Measurements from ENCODE around the gene OGFOD3. TPM values are rescaled to one million over a fixed set of nuclear protein-coding genes. Genes with fewer than 3 reads are reported as not detected.

The OGFOD3 gene
- total RNA-seq, 1 experiment from 2014 or later = 53.6 TPM

- ATAC-seq = no peak
- ChIA-PET CTCF (interaction anchor here (0.7 to 1.5 kb wide), 2 partner anchors 9 to 313 kb away, joined by 3 read pairs; partner anchors contain the start of gene RAC3), POLR2A (interaction anchor here (0.7 kb wide), 1 partner anchor 48 kb away, joined by 3 read pairs; no protein-coding TSS in a partner anchor)
These were observed 74.8 kb downstream of the OGFOD3 start for GRCh38 chr17:82343560-82343959.

More at GRCh38 chr17:82343560-82343959, 74.8 kb downstream of the OGFOD3 start:
- no TSS peak for BruUV-seq (replicated peaks)
- no peaks in the 10 kb centered on the region for H3K79me2 ChIP-seq (ENCODE audit: insufficient read depth, low read length)
- H3K27ac ChIP-seq (ENCODE audit: low read depth, low read length) = no peak overlapping the region
- intact Hi-C loops (cut with micrococcal nuclease) = no loop called here
- no peaks in the 10 kb centered on the region for H3K36me3 ChIP-seq (ENCODE audit: control insufficient read depth in 1 of 2, insufficient read depth in 2 of 2, low read length in 2 of 2)
- DNase-seq (ENCODE audit: low read depth, low spot score) = no peak
- no peaks in the 10 kb centered on the region for H3K9me3 ChIP-seq (ENCODE audit: control insufficient read depth in 1 of 2, insufficient read depth in 1 of 2, low read depth in 1 of 2, low read length in 2 of 2)
- H3K9me2 ChIP-seq (ENCODE audit: insufficient read depth) = no peaks in the 10 kb centered on the region
- H3K9ac ChIP-seq (ENCODE audit: low read length) = no peak overlapping the region
- H3K4me3 ChIP-seq (replicated peaks in 1 of 2; ENCODE audit: low read depth in 1 of 2, low read length in 2 of 2) = no peak overlapping the region
- no peak overlapping the region for H3K4me2 ChIP-seq (ENCODE audit: low read length)
- no peaks in the 10 kb centered on the region for H4K20me1 ChIP-seq (ENCODE audit: insufficient read depth)
- TF ChIP-seq MAX (IDR thresholded peaks at IDR 0.05) (no peak), ATF3 (IDR thresholded peaks at IDR 0.05) (no peak), SRF (IDR thresholded peaks at IDR 0.05; ENCODE audit: low read depth) (no peak), RAD21 (IDR thresholded peaks at IDR 0.05; ENCODE audit: low read depth) (no peak), YY1 (IDR thresholded peaks at IDR 0.05; ENCODE audit: extremely low read depth, insufficient replicate concordance, low read depth, low read length) (no peak), CBX3 (IDR thresholded peaks at IDR 0.05; ENCODE audit: low read depth) (no peak), REST (IDR thresholded peaks at IDR 0.05; ENCODE audit: low read depth) (no peak), EGR1 (IDR thresholded peaks at IDR 0.05; ENCODE audit: low read depth) (no peak), ELF1 (IDR thresholded peaks at IDR 0.05; ENCODE audit: borderline replicate concordance, low read depth) (no peak), ZBTB33 (IDR thresholded peaks at IDR 0.05; ENCODE audit: extremely low read depth, insufficient replicate concordance, low read length) (no peak), POLR2A (IDR thresholded peaks at IDR 0.05; ENCODE audit: borderline replicate concordance, extremely low read depth, insufficient read depth, insufficient read length) (no peak), ZNF274 (IDR thresholded peaks at IDR 0.05; ENCODE audit: low read depth, low read length) (no peak), SIN3A (IDR thresholded peaks at IDR 0.05; ENCODE audit: low read depth) (no peak), CTCF (IDR thresholded peaks at IDR 0.05 in 2 of 3, conservative IDR thresholded peaks at IDR 0.05 in 1 of 3; ENCODE audit: borderline replicate concordance in 1 of 3, insufficient read depth in 1 of 3, low read depth in 2 of 3, low read length in 2 of 3) (no peak), POLR2AphosphoS5 (IDR thresholded peaks at IDR 0.05; ENCODE audit: low read depth, low read length) (no peak), ZFX (IDR thresholded peaks at IDR 0.05) (no peak), CEBPB (IDR thresholded peaks at IDR 0.05; ENCODE audit: low read depth) (no peak)
- no peaks in the 10 kb centered on the region for H3K27me3 ChIP-seq (ENCODE audit: insufficient read depth, low read length)
- H3K4me1 ChIP-seq (ENCODE audit: control insufficient read depth in 1 of 2, insufficient read depth in 2 of 2, low read length in 2 of 2) = peaks cover 14 to 32% of the 10 kb centered on the region in 2 experiments
- no peak overlapping the region for H2AFZ ChIP-seq (ENCODE audit: low read depth, low read length, poor library complexity, severe bottlenecking)
- RAD21 ChIA-PET (ENCODE audit: low non-redundant PET in 1 of 2, low total read pairs in 2 of 2, uncharacterized antibody in 2 of 2, unreplicated experiment in 2 of 2) = interaction anchor here in 1 of 2 experiments (0.7 kb wide), 1 partner anchor 73 kb away, joined by 4 read pairs; no protein-coding TSS in a partner anchor

All from HCT116 (cell line).